ENCODE results near the gene ECHDC3. TPM values are rescaled to one million over a fixed set of nuclear protein-coding genes. Genes with fewer than 3 reads are reported as not detected.

The ECHDC3 gene
- total RNA-seq, 1 experiment from 2014 or later = 13.0 TPM

GRCh38 chr10:11713963-11714362 is 28.2 kb upstream of the ECHDC3 start:
- no TSS peak for BruUV-seq (replicated peaks)
- Histone ChIP-seq H3K9ac (ENCODE audit: low read length) (no peak overlapping the region), H4K20me1 (ENCODE audit: insufficient read depth) (no peaks in the 10 kb centered on the region), H2AFZ (ENCODE audit: low read depth, low read length, poor library complexity, severe bottlenecking) (no peak overlapping the region), H3K36me3 (ENCODE audit: control insufficient read depth in 1 of 2, insufficient read depth in 2 of 2, low read length in 2 of 2) (no peaks in the 10 kb centered on the region), H3K79me2 (ENCODE audit: insufficient read depth, low read length) (no peaks in the 10 kb centered on the region), H3K4me2 (ENCODE audit: low read length) (no peak overlapping the region), H3K9me2 (ENCODE audit: insufficient read depth) (no peaks in the 10 kb centered on the region), H3K4me1 (ENCODE audit: control insufficient read depth in 1 of 2, insufficient read depth in 2 of 2, low read length in 2 of 2) (no peaks in the 10 kb centered on the region), H3K27me3 (ENCODE audit: insufficient read depth, low read length) (no peaks in the 10 kb centered on the region), H3K27ac (ENCODE audit: low read depth, low read length) (no peak overlapping the region), H3K9me3 (ENCODE audit: control insufficient read depth in 1 of 2, insufficient read depth in 1 of 2, low read depth in 1 of 2, low read length in 2 of 2) (no peaks in the 10 kb centered on the region; a peak in 1 of 4 replicates), H3K4me3 (replicated peaks in 1 of 2; ENCODE audit: low read depth in 1 of 2, low read length in 2 of 2) (no peak overlapping the region)
- DNase-seq (ENCODE audit: low read depth, low spot score) (no peak), ATAC-seq (no peak)
- CTCF ChIA-PET = no interaction called here
- intact Hi-C loops (cut with micrococcal nuclease) = no loop called here
- POLR2A ChIA-PET = no interaction called here
- RAD21 ChIA-PET (ENCODE audit: low non-redundant PET in 1 of 2, low total read pairs in 2 of 2, uncharacterized antibody in 2 of 2, unreplicated experiment in 2 of 2) = no interaction called here
- no peak for TF ChIP-seq SRF (IDR thresholded peaks at IDR 0.05; ENCODE audit: low read depth)
- no peak for TF ChIP-seq EGR1 (IDR thresholded peaks at IDR 0.05; ENCODE audit: low read depth)
- no peak for TF ChIP-seq RAD21 (IDR thresholded peaks at IDR 0.05; ENCODE audit: low read depth)
- no peak for TF ChIP-seq ZFX (IDR thresholded peaks at IDR 0.05)
- TF ChIP-seq EZH2 (IDR thresholded peaks at IDR 0.05) = no peak
- TF ChIP-seq EZH2phosphoT487 (IDR thresholded peaks at IDR 0.05; ENCODE audit: borderline replicate concordance) = no peak
- TF ChIP-seq MAX (IDR thresholded peaks at IDR 0.05) = no peak
- no peak for TF ChIP-seq ATF3 (IDR thresholded peaks at IDR 0.05)
- no peak for TF ChIP-seq POLR2A (IDR thresholded peaks at IDR 0.05; ENCODE audit: borderline replicate concordance, extremely low read depth, insufficient read depth, insufficient read length)
- no peak for TF ChIP-seq SIN3A (IDR thresholded peaks at IDR 0.05; ENCODE audit: low read depth)
- TF ChIP-seq TCF7L2 (IDR thresholded peaks at IDR 0.05; ENCODE audit: borderline replicate concordance, extremely low read depth, insufficient read depth, insufficient read length) = no peak
- TF ChIP-seq CEBPB (IDR thresholded peaks at IDR 0.05; ENCODE audit: low read depth) = no peak
- TF ChIP-seq JUND (IDR thresholded peaks at IDR 0.05) = no peak
- TF ChIP-seq ZBTB33 (IDR thresholded peaks at IDR 0.05; ENCODE audit: extremely low read depth, insufficient replicate concordance, low read length) = no peak
- no peak for TF ChIP-seq ZNF274 (IDR thresholded peaks at IDR 0.05; ENCODE audit: low read depth, low read length)
- no peak for TF ChIP-seq SP1 (IDR thresholded peaks at IDR 0.05; ENCODE audit: low read depth)
